K562 (cell line): ENCODE data around the gene CSAD. TPM values are rescaled to one million over a fixed set of nuclear protein-coding genes. Genes with fewer than 3 reads are reported as not detected.

Experiments
- ATAC-seq: fragments of 200-7000 bp; cut with Tn5 transposase; 3 replicates; pipeline ENCODE4 v1.9.1; 2020; ENCODE audit warnings: moderate library complexity
- BruUV-seq: library from RNA; stranded (reverse); fragments of 400-500 nt; replicated peaks from 2 replicates; lab custom pipeline; 2021; lab: Mats Ljungman, UMichigan
- CTCF ChIA-PET: fragments of 300-600 bp; formaldehyde crosslinking; extraction: SDS; loops from one replicate; lab custom pipeline; 2021; ENCODE audit warnings: low intra/inter-chr PET ratio; lab: Yijun Ruan, JAX
- POLR2A ChIA-PET: fragments of 300-600, 350-650 bp; sonication (Branson Sonifier 250); formaldehyde crosslinking; extraction: SDS; loops from one replicate; lab custom pipeline; 2021; ENCODE audit warnings: antibody characterized with exemption, inconsistent platforms; lab: Yijun Ruan, JAX
- DNase-seq, 4 experiments: peaks; one replicate each; pipeline versions ENCODE4 v3.0.0 to v3.0.0-alpha.2; 2011 to 2018; ENCODE audit warnings: low spot score in 3 of 4, mixed read lengths in 3 of 4; ENCODE audit errors: extremely low read depth in 1 of 4
- FAIRE-seq: peaks from 2 replicates; lab custom pipeline; 2011; peaks lifted over from hg19 to GRCh38; lab: Jason Lieb, UNC
- H2AFZ ChIP-seq: 2 replicates; pipeline ENCODE4 v1.6.0; 2011; ENCODE audit warnings: low read depth, low read length, control low read depth, inconsistent platforms
- H3K27ac ChIP-seq: fragments of 200-600 bp; 3 replicates; pipeline ENCODE4 v1.8.0; 2011; ENCODE audit warnings: low read depth, mild to moderate bottlenecking, control low read depth, inconsistent platforms, low read length, moderate library complexity, mixed read lengths; ENCODE audit errors: extremely low read depth
- H3K27me3 ChIP-seq, 2 experiments: fragments of 300-600 bp in 1 of 2; 2 replicates in 1 of 2; 3 replicates in 1 of 2; pipeline versions ENCODE4 v1.6.0 to v1.8.0; 2011; ENCODE audit warnings: inconsistent platforms in 2 of 2, low read length in 2 of 2, mild to moderate bottlenecking in 1 of 2, mixed read lengths in 1 of 2, moderate library complexity in 1 of 2; ENCODE audit not compliant: control insufficient read depth in 2 of 2, insufficient read depth in 2 of 2
- H3K36me3 ChIP-seq: fragments of 300-600 bp; 3 replicates; pipeline ENCODE4 v1.8.0; 2011; ENCODE audit warnings: mild to moderate bottlenecking, low read length, inconsistent platforms; ENCODE audit not compliant: control insufficient read depth, insufficient read depth
- H3K4me1 ChIP-seq, 2 experiments: fragments of 200-600 bp in 1 of 2; replicated peaks in 1 of 2; 2 replicates in 1 of 2; 3 replicates in 1 of 2; pipeline versions ENCODE4 v1.5.1 to v1.8.0; 2011; ENCODE audit warnings: inconsistent platforms in 2 of 2, low read length in 2 of 2, mild to moderate bottlenecking in 1 of 2, mixed read lengths in 1 of 2, moderate library complexity in 1 of 2; ENCODE audit not compliant: control insufficient read depth in 2 of 2, insufficient read depth in 2 of 2
- H3K4me2 ChIP-seq: 2 replicates; pipeline ENCODE4 v1.6.1; 2011; ENCODE audit warnings: low read length, control low read depth, inconsistent platforms, mixed read lengths; ENCODE audit not compliant: insufficient read depth
- H3K4me3 ChIP-seq: fragments of 200-600 bp; sonication (generic), shearing (Covaris generic); 2 replicates; pipeline ENCODE4 v1.5.1; 2016; ENCODE audit warnings: control low read depth, inconsistent platforms
- H3K79me2 ChIP-seq: fragments of 200-600 bp; 3 replicates; pipeline ENCODE4 v1.8.0; 2011; ENCODE audit warnings: low read length, inconsistent platforms; ENCODE audit not compliant: control insufficient read depth, insufficient read depth
- H3K9ac ChIP-seq, 2 experiments: 2 replicates each; pipeline versions ENCODE4 v1.6.0 to v1.6.1; 2011; ENCODE audit warnings: low read depth in 2 of 2, low read length in 2 of 2, control low read depth in 1 of 2, inconsistent platforms in 1 of 2, mild to moderate bottlenecking in 1 of 2, mixed read lengths in 1 of 2; ENCODE audit not compliant: insufficient read depth in 1 of 2
- H3K9me1 ChIP-seq: one replicate; pipeline ENCODE4 v1.6.0; 2011; ENCODE audit warnings: inconsistent platforms, mild to moderate bottlenecking, low read length, moderate library complexity; ENCODE audit not compliant: control insufficient read depth, insufficient read depth
- H3K9me3 ChIP-seq: replicated peaks from 2 replicates; pipeline ENCODE4 v1.5.1; 2011; ENCODE audit warnings: low read depth, low read length, inconsistent platforms; ENCODE audit not compliant: control insufficient read depth, insufficient read depth
- H4K20me1 ChIP-seq: replicated peaks from 2 replicates; pipeline ENCODE4 v1.6.1; 2011; ENCODE audit warnings: low read length, inconsistent platforms, mixed read lengths; ENCODE audit not compliant: control insufficient read depth, insufficient read depth
- ARID2 ChIP-seq: fragments of 450-650 bp; IDR thresholded peaks from 2 replicates; pipeline ENCODE4 v1.6.1; 2017; ENCODE audit warnings: antibody characterized with exemption, mild to moderate bottlenecking
- BRD9 ChIP-seq: fragments of 450-650 bp; IDR thresholded peaks from 2 replicates; pipeline ENCODE4 v1.6.1; 2018; ENCODE audit warnings: low read depth; ENCODE audit not compliant: partially characterized antibody
- CCNT2 ChIP-seq: IDR thresholded peaks from 2 replicates; pipeline ENCODE4 v1.6.1; 2011; ENCODE audit warnings: borderline replicate concordance, low read depth, mild to moderate bottlenecking, moderate library complexity, mixed read lengths, low read length; ENCODE audit not compliant: insufficient read length; ENCODE audit errors: extremely low read depth
- CHAMP1 ChIP-seq: fragments of 450-650 bp; IDR thresholded peaks from 2 replicates; pipeline ENCODE4 v1.6.1; 2016; ENCODE audit warnings: mild to moderate bottlenecking
- CTBP1 ChIP-seq: fragments of 450-650 bp; IDR thresholded peaks from 2 replicates; pipeline ENCODE4 v1.6.1; 2016; ENCODE audit warnings: borderline replicate concordance
- NCOA6 ChIP-seq: fragments of 450-650 bp; IDR thresholded peaks from 2 replicates; pipeline ENCODE4 v1.6.1; 2017; ENCODE audit warnings: mild to moderate bottlenecking
- RFX5 ChIP-seq: IDR thresholded peaks from 2 replicates; pipeline ENCODE4 v1.6.1; 2011; ENCODE audit warnings: low read depth, mild to moderate bottlenecking, improper control_type of control experiment, low read length
- SFPQ ChIP-seq: fragments of 200-400 bp; formaldehyde crosslinking; IDR thresholded peaks from 2 replicates; pipeline ENCODE4 v1.6.1; 2017; ENCODE audit warnings: mild to moderate bottlenecking, low read depth, low read length, moderate library complexity
- SMARCA5 ChIP-seq: fragments of 450-650 bp; IDR thresholded peaks from 2 replicates; pipeline ENCODE4 v1.6.1; 2016
- SMC3 ChIP-seq: conservative IDR thresholded peaks from 2 replicates; pipeline ENCODE4 v1.6.1; 2011; ENCODE audit warnings: low read depth, low read length, improper control_type of control experiment; ENCODE audit not compliant: insufficient read depth
- TAL1 ChIP-seq: fragments of 450-650 bp; IDR thresholded peaks from 2 replicates; pipeline ENCODE4 v1.6.1; 2016; ENCODE audit warnings: mild to moderate bottlenecking
- TBL1XR1 ChIP-seq, 2 experiments: IDR thresholded peaks; 2 replicates each; pipeline ENCODE4 v1.6.1; 2012; ENCODE audit warnings: improper control_type of control experiment in 2 of 2, low read length in 2 of 2, mild to moderate bottlenecking in 1 of 2
- YY1 ChIP-seq, 3 experiments: IDR thresholded peaks; 2 replicates each; pipeline ENCODE4 v1.6.1; 2011; ENCODE audit warnings: low read length in 2 of 3, mild to moderate bottlenecking in 2 of 3, moderate library complexity in 2 of 3, borderline replicate concordance in 1 of 3, control low read depth in 1 of 3, low read depth in 1 of 3; ENCODE audit not compliant: insufficient read depth in 3 of 3, insufficient replicate concordance in 2 of 3, control insufficient read depth in 1 of 3, insufficient read length in 1 of 3; ENCODE audit errors: extremely low read depth in 1 of 3
- ZBTB7A ChIP-seq: IDR thresholded peaks from 2 replicates; pipeline ENCODE4 v1.6.1; 2011; ENCODE audit warnings: low read depth, mild to moderate bottlenecking, low read length, moderate library complexity, borderline replicate concordance; ENCODE audit not compliant: control insufficient read depth
- ZNF263 ChIP-seq: sonication (generic); formaldehyde crosslinking; IDR thresholded peaks from 2 replicates; pipeline ENCODE4 v1.8.0; 2022; ENCODE audit warnings: mild to moderate bottlenecking, missing genetic modification reagents, borderline replicate concordance
- WGBS: fragments of 100-300 bp; shearing (Covaris generic); methylation state at CpG from one replicate; pipeline ENCODE4 v1.1.6; 2016; ENCODE audit warnings: low coverage, mixed read lengths; ENCODE audit not compliant: insufficient coverage; ENCODE audit errors: missing lambda C conversion rate; 5-methylcytosine and 5-hydroxymethylcytosine counted together
- in situ Hi-C: fragments of 300-500 bp; cut with MboI; formaldehyde crosslinking; loops from 4 replicates; pipeline ENCODE4 v1.15.0; 2018; ENCODE audit warnings: inconsistent platforms, mixed read lengths
- intact Hi-C: fragments of 100-400 bp; cut with micrococcal nuclease; formaldehyde crosslinking; loops from 2 replicates; pipeline ENCODE4 v1.14.2; 2022
- polyA plus RNA-seq, 8 experiments: library from polyadenylated mRNA; depleted of rRNA in 4 of 8; stranded (reverse) in 5 of 8; unstranded in 3 of 8; fragments of >200 nt; fragmentation: Nextera tagmentation in 2 of 8; fragmentation: Illumina TruSeq in 1 of 8; extraction: Ambion mirVana in 2 of 8; extraction: Trizol in 1 of 8; gene quantifications; 2 replicates each; pipeline versions ENCODE4 v1.2.1 to v1.2.3, GENCODE V29; 2011 to 2014; ENCODE audit warnings: inconsistent platforms in 1 of 8, missing spikeins in 1 of 8
- total RNA-seq, 7 experiments: library from RNA; depleted of rRNA in 6 of 7; stranded (reverse); fragments of >200 nt in 6 of 7; fragmentation: Illumina TruSeq in 2 of 7; extraction: Trizol in 2 of 7; gene quantifications; 2 replicates each; pipeline versions ENCODE4 v1.2.1 to v1.2.3, GENCODE V29; 2011 to 2021; ENCODE audit warnings: low replicate concordance in 1 of 7

CSAD gene
- total and polyA plus RNA-seq, 9 of the 15 experiments (the other 6 are each of a cell fraction or from before 2014, with no cell fraction given): 1.8 to 19.6 (median 8.1) TPM

GRCh38 chr12:53213348-53213747 is 32.6 kb upstream of the CSAD start:
- H3K4me1 ChIP-seq: peaks cover 20 to 38% of the 10 kb centered on the region in 2 experiments
- in situ Hi-C loops: loop anchor here (5.0 kb wide), 1 partner anchor 74 kb away; no protein-coding TSS in a partner anchor
- TF ChIP-seq YY1 (IDR thresholded peaks at IDR 0.05; ENCODE audit: borderline replicate concordance in 1 of 3, control insufficient read depth in 1 of 3, extremely low read depth in 1 of 3, insufficient read depth in 3 of 3, insufficient read length in 1 of 3, insufficient replicate concordance in 2 of 3, low read depth in 1 of 3, low read length in 2 of 3): peak in 2 of 3 experiments; percentile 63 to 71
- TF ChIP-seq CHAMP1: no peak
- 0 out of 4 replicates have a peak, but pooled peaks of 1 of the 2 experiments have one; percentile 31 for TF ChIP-seq TBL1XR1 (IDR thresholded peaks at IDR 0.05; ENCODE audit: low read length in 2 of 2)
- peak; percentile 99 for TF ChIP-seq SMC3
- TF ChIP-seq BRD9: peak; percentile 39
- peak; percentile 23; the same call in 1 of the 2 replicates for TF ChIP-seq ZNF263
- TF ChIP-seq CTBP1: peak; percentile 70; the same call in 1 of the 2 replicates
- 0 out of 2 replicates have a peak, but pooled peaks have one; percentile 5 for TF ChIP-seq TAL1
- TF ChIP-seq SFPQ: no peak
- peak; percentile 99 for TF ChIP-seq ARID2
- peak; percentile 86; the same call in 1 of the 2 replicates for TF ChIP-seq ZBTB7A
- TF ChIP-seq RFX5: 0 out of 2 replicates have a peak, but pooled peaks have one; percentile 21
- TF ChIP-seq NCOA6: no peak
- no peak for TF ChIP-seq CCNT2
- no peak for TF ChIP-seq SMARCA5

More at GRCh38 chr12:53213348-53213747, 32.6 kb upstream of the CSAD start:
- Histone ChIP-seq H3K27me3 (no peaks in the 10 kb centered on the region), H3K9me1 (no peaks in the 10 kb centered on the region), H3K27ac (no peak overlapping the region), H2AFZ (peak overlapping the region; percentile 68), H3K9ac (no peak overlapping the region), H3K36me3 (peaks cover 40% of the 10 kb centered on the region), H3K4me2 (peak overlapping the region; percentile 19; the same call in 1 of the 2 replicates), H3K9me3 (no peaks in the 10 kb centered on the region), H3K4me3 (no peak overlapping the region), H4K20me1 (no peaks in the 10 kb centered on the region), H3K79me2 (peaks cover 11% of the 10 kb centered on the region; the same call in 2 of the 3 replicates)
- ChIA-PET POLR2A (interaction anchor here (0.9 to 2.1 kb wide), 7 partner anchors 32 to 109 kb away, joined by 3 to 6 read pairs (median 5); partner anchors contain the start of genes CSAD, PFDN5 and ZNF740), CTCF (interaction anchor here (0.6 to 4.5 kb wide), 7 partner anchors 38 to 132 kb away, joined by 3 to 41 read pairs (median 4); partner anchors contain the start of gene ESPL1)
- DNase-seq (peak; percentile 79 to 87 (median 83)), ATAC-seq (peak; percentile 94), FAIRE-seq (peak; percentile 62)
- intact Hi-C loops: loop anchor here (1.0 to 2.0 kb wide), 4 partner anchors 38 to 295 kb away; partner anchors contain the start of gene ESPL1
- BruUV-seq: no TSS peak
- 9% methylated on average over 14 of the region's 14 CpGs for WGBS
